Measurements from ENCODE around the gene CORO2B. TPM values are rescaled to one million over a fixed set of nuclear protein-coding genes. Genes with fewer than 3 reads are reported as not detected.

CORO2B gene
- total RNA-seq, 1 donor from 2014 or later = 1.1 TPM

DNA sequence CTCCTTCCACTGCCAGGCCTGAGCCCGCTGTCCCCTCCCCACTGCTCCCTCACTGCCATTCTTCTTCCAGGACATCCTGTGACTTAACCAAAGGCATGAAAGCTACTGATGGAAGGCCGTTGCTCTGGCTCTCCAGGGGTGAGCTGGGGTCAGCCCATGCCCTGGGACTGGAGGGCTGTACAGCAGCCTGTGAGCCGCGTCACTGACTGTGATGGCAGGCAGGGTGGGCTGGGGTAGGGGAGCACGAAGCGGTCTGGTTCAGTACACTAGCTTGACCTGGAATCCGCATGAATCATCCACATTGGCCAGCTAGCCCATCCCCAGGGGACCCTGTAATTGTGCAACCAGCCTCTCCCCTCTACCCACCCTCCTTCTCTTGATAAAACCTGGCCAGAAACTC, 30.8 kb downstream of the CORO2B start:
- Mint-ChIP-seq H3K4me1 (peaks cover 15% of the 10 kb centered on the region), H3K27ac (no peak overlapping the region)

GRCh38 chr15:68610825-68611224, 32.0 kb downstream of the CORO2B start:
- peaks cover 1% of the 10 kb centered on the region for H3K36me3 Mint-ChIP-seq
- no peaks in the 10 kb centered on the region for H3K9me3 Mint-ChIP-seq
- peaks cover 14% of the 10 kb centered on the region for H3K4me1 Mint-ChIP-seq
- no peak overlapping the region for H3K27ac Mint-ChIP-seq
- TF ChIP-seq, protein P1, sequence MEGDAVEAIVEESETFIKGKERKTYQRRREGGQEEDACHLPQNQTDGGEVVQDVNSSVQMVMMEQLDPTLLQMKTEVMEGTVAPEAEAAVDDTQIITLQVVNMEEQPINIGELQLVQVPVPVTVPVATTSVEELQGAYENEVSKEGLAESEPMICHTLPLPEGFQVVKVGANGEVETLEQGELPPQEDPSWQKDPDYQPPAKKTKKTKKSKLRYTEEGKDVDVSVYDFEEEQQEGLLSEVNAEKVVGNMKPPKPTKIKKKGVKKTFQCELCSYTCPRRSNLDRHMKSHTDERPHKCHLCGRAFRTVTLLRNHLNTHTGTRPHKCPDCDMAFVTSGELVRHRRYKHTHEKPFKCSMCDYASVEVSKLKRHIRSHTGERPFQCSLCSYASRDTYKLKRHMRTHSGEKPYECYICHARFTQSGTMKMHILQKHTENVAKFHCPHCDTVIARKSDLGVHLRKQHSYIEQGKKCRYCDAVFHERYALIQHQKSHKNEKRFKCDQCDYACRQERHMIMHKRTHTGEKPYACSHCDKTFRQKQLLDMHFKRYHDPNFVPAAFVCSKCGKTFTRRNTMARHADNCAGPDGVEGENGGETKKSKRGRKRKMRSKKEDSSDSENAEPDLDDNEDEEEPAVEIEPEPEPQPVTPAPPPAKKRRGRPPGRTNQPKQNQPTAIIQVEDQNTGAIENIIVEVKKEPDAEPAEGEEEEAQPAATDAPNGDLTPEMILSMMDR (IDR thresholded peaks at IDR 0.05; ENCODE audit: unreplicated experiment) = no peak
- DNase-seq (ENCODE audit: low spot score in 2 of 2, unreplicated experiment in 2 of 2) = no peak
- H3K27me3 Mint-ChIP-seq (ENCODE audit: low read depth) = peaks cover 4% of the 10 kb centered on the region
- no peak overlapping the region for H3K4me3 Mint-ChIP-seq

More for the DNA sequence above, 30.8 kb downstream of the CORO2B start:
- H3K36me3 Mint-ChIP-seq = peaks cover 1% of the 10 kb centered on the region
- TF ChIP-seq, protein P1 (IDR thresholded peaks at IDR 0.05; ENCODE audit: unreplicated experiment) = no peak
- DNase-seq (ENCODE audit: low spot score in 2 of 2, unreplicated experiment in 2 of 2) = no peak
- peaks cover 4% of the 10 kb centered on the region for H3K27me3 Mint-ChIP-seq (ENCODE audit: low read depth)
- no peaks in the 10 kb centered on the region for H3K9me3 Mint-ChIP-seq
- no peak overlapping the region for H3K4me3 Mint-ChIP-seq

DNA sequence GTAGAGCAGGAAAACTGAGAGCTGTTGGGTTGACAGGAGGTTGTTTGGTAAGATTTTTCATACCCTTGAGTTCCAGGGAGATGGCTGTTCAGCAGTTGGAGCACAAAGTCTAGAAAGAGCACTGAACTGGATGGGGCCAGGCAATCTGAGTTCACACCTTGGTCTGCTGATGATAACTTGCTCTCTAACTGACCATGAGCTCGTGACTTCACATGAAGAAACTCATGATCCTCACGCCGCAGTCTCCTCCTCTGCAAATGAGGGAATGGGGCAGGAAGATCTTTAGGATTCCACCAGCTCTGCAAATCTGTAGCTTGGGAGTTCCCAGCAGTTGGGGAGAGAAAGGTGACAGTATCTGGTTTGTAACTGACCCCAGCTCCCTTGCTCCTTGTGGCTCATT, 33.7 kb downstream of the CORO2B start:
- no peak for DNase-seq (ENCODE audit: low spot score in 2 of 2, unreplicated experiment in 2 of 2)
- Mint-ChIP-seq H3K27me3 (ENCODE audit: low read depth) (peaks cover 4% of the 10 kb centered on the region), H3K4me1 (peaks cover 12% of the 10 kb centered on the region), H3K9me3 (no peaks in the 10 kb centered on the region), H3K36me3 (no peaks in the 10 kb centered on the region), H3K27ac (no peak overlapping the region), H3K4me3 (no peak overlapping the region)
- TF ChIP-seq, protein P1 (IDR thresholded peaks at IDR 0.05; ENCODE audit: unreplicated experiment) = no peak

GRCh38 chr15:68612979-68613740, 34.4 kb downstream of the CORO2B start:
- Mint-ChIP-seq H3K9me3 (no peaks in the 10 kb centered on the region), H3K4me1 (peaks cover 12% of the 10 kb centered on the region), H3K27me3 (ENCODE audit: low read depth) (peaks cover 4% of the 10 kb centered on the region), H3K36me3 (no peaks in the 10 kb centered on the region), H3K27ac (no peak overlapping the region), H3K4me3 (no peak overlapping the region)
- TF ChIP-seq, protein P1 (IDR thresholded peaks at IDR 0.05; ENCODE audit: unreplicated experiment) = no peak
- DNase-seq (ENCODE audit: low spot score in 2 of 2, unreplicated experiment in 2 of 2) = no peak

- DNase-seq (ENCODE audit: low spot score in 2 of 2, unreplicated experiment in 2 of 2) = no peak
- H3K27ac Mint-ChIP-seq = peak overlapping the region; percentile 28
- H3K4me3 Mint-ChIP-seq = no peak overlapping the region
- H3K4me1 Mint-ChIP-seq = peaks cover 6% of the 10 kb centered on the region
- H3K9me3 Mint-ChIP-seq = no peaks in the 10 kb centered on the region
- peaks cover 4% of the 10 kb centered on the region for H3K27me3 Mint-ChIP-seq (ENCODE audit: low read depth)
- TF ChIP-seq, protein P1 (IDR thresholded peaks at IDR 0.05; ENCODE audit: unreplicated experiment) = no peak
- no peaks in the 10 kb centered on the region for H3K36me3 Mint-ChIP-seq
These were observed 35.7 kb downstream of the CORO2B start for GRCh38 chr15:68614286-68615035.

Measured in mesothelial cell of epicardium (in vitro differentiated cells).